ENCODE data around the gene NLRC4.

DNA sequence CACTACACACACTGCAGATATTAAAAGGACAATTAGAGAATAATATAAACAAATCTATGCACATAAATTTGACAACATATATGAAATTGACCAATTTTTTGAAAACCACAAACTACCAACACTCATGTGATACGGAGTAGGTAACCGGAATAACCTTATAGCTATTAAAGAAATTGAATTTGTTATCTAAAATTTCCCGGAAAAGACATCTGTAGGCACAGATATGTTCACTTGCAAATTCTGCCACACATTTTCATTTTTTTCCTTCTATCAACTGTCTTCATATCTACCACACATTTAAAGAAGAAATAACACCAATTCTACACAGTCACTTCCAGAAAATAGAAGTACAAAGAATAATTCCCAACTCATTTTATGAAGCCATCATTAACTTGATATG lies 22.4 kb downstream of the NLRC4 start:
- TF ChIP-seq, protein P1, sequence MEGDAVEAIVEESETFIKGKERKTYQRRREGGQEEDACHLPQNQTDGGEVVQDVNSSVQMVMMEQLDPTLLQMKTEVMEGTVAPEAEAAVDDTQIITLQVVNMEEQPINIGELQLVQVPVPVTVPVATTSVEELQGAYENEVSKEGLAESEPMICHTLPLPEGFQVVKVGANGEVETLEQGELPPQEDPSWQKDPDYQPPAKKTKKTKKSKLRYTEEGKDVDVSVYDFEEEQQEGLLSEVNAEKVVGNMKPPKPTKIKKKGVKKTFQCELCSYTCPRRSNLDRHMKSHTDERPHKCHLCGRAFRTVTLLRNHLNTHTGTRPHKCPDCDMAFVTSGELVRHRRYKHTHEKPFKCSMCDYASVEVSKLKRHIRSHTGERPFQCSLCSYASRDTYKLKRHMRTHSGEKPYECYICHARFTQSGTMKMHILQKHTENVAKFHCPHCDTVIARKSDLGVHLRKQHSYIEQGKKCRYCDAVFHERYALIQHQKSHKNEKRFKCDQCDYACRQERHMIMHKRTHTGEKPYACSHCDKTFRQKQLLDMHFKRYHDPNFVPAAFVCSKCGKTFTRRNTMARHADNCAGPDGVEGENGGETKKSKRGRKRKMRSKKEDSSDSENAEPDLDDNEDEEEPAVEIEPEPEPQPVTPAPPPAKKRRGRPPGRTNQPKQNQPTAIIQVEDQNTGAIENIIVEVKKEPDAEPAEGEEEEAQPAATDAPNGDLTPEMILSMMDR (IDR thresholded peaks at IDR 0.05): no peak
- no peak for TF ChIP-seq EZH2 (IDR thresholded peaks at IDR 0.05; ENCODE audit: borderline replicate concordance, insufficient read depth, low read depth, low read length, poor library complexity, severe bottlenecking)

Data from B cell (primary cell).